ENCODE results near the gene GBE1.

The GBE1 gene

DNA sequence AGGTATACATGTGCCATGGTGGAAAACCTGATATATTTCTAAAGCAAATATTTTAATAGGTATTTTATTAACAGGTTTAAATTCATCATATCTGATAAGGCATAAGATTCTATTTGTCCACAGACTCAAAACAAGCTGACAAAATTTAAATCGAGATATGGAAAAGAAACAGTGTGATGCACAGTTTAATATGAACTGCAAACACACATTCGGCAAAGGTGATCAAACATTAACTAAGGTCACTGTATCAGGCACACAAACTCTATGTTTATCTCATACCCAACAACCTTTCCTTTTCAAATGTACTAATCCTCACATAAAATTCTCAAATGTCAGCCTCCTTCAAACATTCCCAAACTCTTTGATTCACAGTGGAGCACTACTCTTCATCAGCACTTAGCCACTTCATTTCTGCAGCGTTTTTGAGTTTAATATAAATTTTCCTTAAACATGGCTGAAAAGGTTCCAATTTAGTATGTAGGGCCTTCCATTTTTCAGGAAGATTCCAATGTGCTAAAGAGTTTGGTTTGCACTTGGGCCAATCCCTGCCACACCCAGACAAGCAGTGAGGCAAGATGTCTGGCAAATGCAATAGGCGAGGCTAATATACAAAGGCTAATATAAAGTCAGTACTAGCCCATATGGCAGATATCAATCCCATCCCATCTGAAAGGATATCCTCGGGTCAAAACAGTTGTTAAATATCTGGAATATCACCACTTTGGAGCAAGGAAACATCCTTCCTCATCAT lies 84.6 kb downstream of the GBE1 start:
- H3K27me3 Mint-ChIP-seq: no peaks in the 10 kb centered on the region
- H3K27ac Mint-ChIP-seq (ENCODE audit: low read depth): no peak overlapping the region
- H3K4me1 Mint-ChIP-seq: no peaks in the 10 kb centered on the region
- H3K9me3 Mint-ChIP-seq: no peaks in the 10 kb centered on the region
- no peak overlapping the region for H3K4me3 Mint-ChIP-seq
- no peaks in the 10 kb centered on the region for H3K36me3 Mint-ChIP-seq (ENCODE audit: insufficient read depth)
- DNase-seq (ENCODE audit: low spot score in 2 of 2): no peak
- ATAC-seq (replicated peaks; ENCODE audit: extremely low read depth, poor library complexity, severe bottlenecking): no peak

GRCh38 chr3:81674690-81675089 lies 86.8 kb downstream of the GBE1 start:
- no peaks in the 10 kb centered on the region for H3K4me1 Mint-ChIP-seq
- H3K27ac Mint-ChIP-seq (ENCODE audit: low read depth): no peak overlapping the region
- no peaks in the 10 kb centered on the region for H3K36me3 Mint-ChIP-seq (ENCODE audit: insufficient read depth)
- DNase-seq (ENCODE audit: low spot score in 2 of 2) (no peak), ATAC-seq (replicated peaks; ENCODE audit: extremely low read depth, poor library complexity, severe bottlenecking) (no peak)
- H3K4me3 Mint-ChIP-seq: no peak overlapping the region
- H3K27me3 Mint-ChIP-seq: no peaks in the 10 kb centered on the region
- no peaks in the 10 kb centered on the region for H3K9me3 Mint-ChIP-seq

- ATAC-seq (replicated peaks; ENCODE audit: extremely low read depth, poor library complexity, severe bottlenecking) (no peak), DNase-seq (ENCODE audit: low spot score in 2 of 2) (no peak)
- Mint-ChIP-seq H3K36me3 (ENCODE audit: insufficient read depth) (no peaks in the 10 kb centered on the region), H3K27ac (ENCODE audit: low read depth) (no peak overlapping the region), H3K9me3 (no peaks in the 10 kb centered on the region), H3K4me3 (no peak overlapping the region), H3K27me3 (no peaks in the 10 kb centered on the region), H3K4me1 (no peaks in the 10 kb centered on the region)
Observed at GRCh38 chr3:81668283-81668682, 93.2 kb downstream of the GBE1 start.

GRCh38 chr3:81666502-81667121 lies 94.8 kb downstream of the GBE1 start:
- Mint-ChIP-seq H3K4me3 (no peak overlapping the region), H3K4me1 (no peaks in the 10 kb centered on the region), H3K36me3 (ENCODE audit: insufficient read depth) (no peaks in the 10 kb centered on the region), H3K27me3 (no peaks in the 10 kb centered on the region), H3K27ac (ENCODE audit: low read depth) (no peak overlapping the region), H3K9me3 (no peaks in the 10 kb centered on the region)
- no peak for DNase-seq (ENCODE audit: low spot score in 2 of 2)
- no peak for ATAC-seq (replicated peaks; ENCODE audit: extremely low read depth, poor library complexity, severe bottlenecking)

GRCh38 chr3:81663114-81663513 lies 98.3 kb downstream of the GBE1 start:
- H3K27me3 Mint-ChIP-seq: no peaks in the 10 kb centered on the region
- DNase-seq (ENCODE audit: low spot score in 2 of 2) (no peak), ATAC-seq (replicated peaks; ENCODE audit: extremely low read depth, poor library complexity, severe bottlenecking) (no peak)
- no peaks in the 10 kb centered on the region for H3K9me3 Mint-ChIP-seq
- no peak overlapping the region for H3K4me3 Mint-ChIP-seq
- H3K27ac Mint-ChIP-seq (ENCODE audit: low read depth): no peak overlapping the region
- H3K4me1 Mint-ChIP-seq: no peaks in the 10 kb centered on the region
- H3K36me3 Mint-ChIP-seq (ENCODE audit: insufficient read depth): no peaks in the 10 kb centered on the region

DNA sequence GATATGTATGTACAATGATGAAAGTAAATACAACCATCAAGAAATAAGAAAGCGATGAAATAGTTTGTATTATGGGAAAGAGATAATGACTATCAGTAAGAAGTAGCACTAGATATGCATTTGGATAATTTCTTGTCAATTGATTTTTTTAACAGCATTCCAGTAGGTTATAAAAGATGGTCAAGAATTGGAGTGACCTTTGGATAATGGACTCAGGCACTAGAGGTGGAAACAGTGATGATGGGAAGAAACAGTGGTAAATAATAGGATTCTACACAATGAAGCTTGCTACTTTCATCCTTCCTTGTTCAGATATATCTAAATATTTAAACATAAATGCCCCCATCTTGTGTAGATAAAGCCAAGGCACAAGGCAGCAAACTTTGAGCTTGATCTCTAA lies 101.4 kb downstream of the GBE1 start:
- Mint-ChIP-seq H3K4me1 (no peaks in the 10 kb centered on the region), H3K36me3 (ENCODE audit: insufficient read depth) (no peaks in the 10 kb centered on the region), H3K27ac (ENCODE audit: low read depth) (no peak overlapping the region), H3K27me3 (no peaks in the 10 kb centered on the region), H3K9me3 (no peaks in the 10 kb centered on the region), H3K4me3 (no peak overlapping the region)
- no peak for DNase-seq (ENCODE audit: low spot score in 2 of 2)
- ATAC-seq (replicated peaks; ENCODE audit: extremely low read depth, poor library complexity, severe bottlenecking): no peak

- Mint-ChIP-seq H3K36me3 (ENCODE audit: insufficient read depth) (no peaks in the 10 kb centered on the region), H3K4me1 (no peaks in the 10 kb centered on the region), H3K9me3 (no peaks in the 10 kb centered on the region), H3K27ac (ENCODE audit: low read depth) (no peak overlapping the region), H3K27me3 (no peaks in the 10 kb centered on the region), H3K4me3 (no peak overlapping the region)
- ATAC-seq (replicated peaks; ENCODE audit: extremely low read depth, poor library complexity, severe bottlenecking): no peak
- no peak for DNase-seq (ENCODE audit: low spot score in 2 of 2)
Observed at GRCh38 chr3:81658322-81658997, 103.0 kb downstream of the GBE1 start.

DNA sequence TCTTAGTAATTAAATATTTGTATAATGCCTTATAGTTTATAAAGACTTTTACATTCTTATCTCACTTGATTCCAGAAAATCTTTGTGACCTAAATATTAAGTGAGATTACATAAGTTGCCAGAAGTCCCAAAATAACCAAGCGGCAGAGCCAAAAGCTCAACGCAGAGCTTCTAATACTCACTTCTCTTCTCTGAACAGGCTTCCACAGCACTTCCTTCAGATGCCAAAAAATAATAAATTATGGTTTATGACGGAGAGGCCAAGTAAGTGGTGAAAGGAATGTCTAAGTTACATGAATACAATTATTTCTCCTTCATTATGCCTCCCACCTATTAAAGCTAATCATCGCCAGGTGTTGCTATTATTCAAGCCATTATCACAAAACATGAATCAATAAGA lies 110.3 kb downstream of the GBE1 start:
- Mint-ChIP-seq H3K36me3 (ENCODE audit: insufficient read depth) (no peaks in the 10 kb centered on the region), H3K27me3 (no peaks in the 10 kb centered on the region), H3K4me1 (no peaks in the 10 kb centered on the region), H3K9me3 (no peaks in the 10 kb centered on the region), H3K27ac (ENCODE audit: low read depth) (no peak overlapping the region), H3K4me3 (no peak overlapping the region)
- no peak for DNase-seq (ENCODE audit: low spot score in 2 of 2)
- no peak for ATAC-seq (replicated peaks; ENCODE audit: extremely low read depth, poor library complexity, severe bottlenecking)

DNA sequence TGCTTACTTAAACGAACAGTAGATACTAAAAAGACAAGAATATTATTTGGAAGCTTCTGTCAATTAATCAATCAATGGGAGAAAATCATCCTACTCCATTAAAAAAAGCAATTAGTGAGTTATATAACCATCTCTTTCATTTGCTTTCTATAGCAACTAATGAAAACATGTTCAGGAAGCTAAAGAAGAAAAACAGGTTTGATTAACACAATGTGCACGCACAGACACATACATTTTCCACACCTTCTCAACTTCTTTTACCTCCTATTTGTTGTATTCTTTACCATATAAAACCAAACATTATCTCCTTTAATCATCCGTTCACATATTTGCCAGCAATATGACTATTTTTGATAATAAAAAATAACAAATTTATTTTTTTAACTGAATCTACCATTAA lies 111.3 kb downstream of the GBE1 start:
- H3K4me3 Mint-ChIP-seq: no peak overlapping the region
- H3K27me3 Mint-ChIP-seq: no peaks in the 10 kb centered on the region
- no peaks in the 10 kb centered on the region for H3K36me3 Mint-ChIP-seq (ENCODE audit: insufficient read depth)
- H3K27ac Mint-ChIP-seq (ENCODE audit: low read depth): no peak overlapping the region
- H3K9me3 Mint-ChIP-seq: no peaks in the 10 kb centered on the region
- H3K4me1 Mint-ChIP-seq: no peaks in the 10 kb centered on the region
- ATAC-seq (replicated peaks; ENCODE audit: extremely low read depth, poor library complexity, severe bottlenecking) (no peak), DNase-seq (ENCODE audit: low spot score in 2 of 2) (no peak)

DNA sequence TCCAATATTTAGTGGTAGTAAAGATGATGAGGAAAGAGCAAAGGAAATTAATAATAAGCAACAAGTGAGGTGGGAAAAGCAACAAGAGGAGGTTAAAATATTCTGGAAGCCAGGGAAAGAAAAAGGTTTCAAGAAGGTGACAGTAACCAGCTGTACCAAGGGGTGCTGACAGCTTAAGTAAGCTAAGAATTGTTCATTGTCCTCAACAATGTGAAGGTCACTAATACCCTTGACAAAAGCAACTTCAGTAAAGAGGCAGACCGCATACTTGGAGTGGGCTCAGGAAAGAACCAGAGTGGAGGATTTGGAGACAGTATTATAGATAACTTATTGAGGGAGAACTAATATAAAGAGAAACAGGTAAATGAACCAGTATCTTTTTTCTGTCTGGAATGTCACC lies 116.2 kb downstream of the GBE1 start:
- H3K36me3 Mint-ChIP-seq (ENCODE audit: insufficient read depth): no peaks in the 10 kb centered on the region

GRCh38 chr3:81643721-81644120 lies 117.7 kb downstream of the GBE1 start:
- H3K4me3 Mint-ChIP-seq: no peak overlapping the region
- H3K27me3 Mint-ChIP-seq: no peaks in the 10 kb centered on the region
- no peaks in the 10 kb centered on the region for H3K4me1 Mint-ChIP-seq
- no peaks in the 10 kb centered on the region for H3K9me3 Mint-ChIP-seq
- H3K27ac Mint-ChIP-seq (ENCODE audit: low read depth): no peak overlapping the region
- no peaks in the 10 kb centered on the region for H3K36me3 Mint-ChIP-seq (ENCODE audit: insufficient read depth)
- ATAC-seq (replicated peaks; ENCODE audit: extremely low read depth, poor library complexity, severe bottlenecking) (no peak), DNase-seq (ENCODE audit: low spot score in 2 of 2) (no peak)

More for the DNA sequence above, 116.2 kb downstream of the GBE1 start:
- H3K27me3 Mint-ChIP-seq: no peaks in the 10 kb centered on the region
- H3K9me3 Mint-ChIP-seq: no peaks in the 10 kb centered on the region
- no peaks in the 10 kb centered on the region for H3K4me1 Mint-ChIP-seq
- DNase-seq (ENCODE audit: low spot score in 2 of 2) (no peak), ATAC-seq (replicated peaks; ENCODE audit: extremely low read depth, poor library complexity, severe bottlenecking) (no peak)
- no peak overlapping the region for H3K27ac Mint-ChIP-seq (ENCODE audit: low read depth)
- no peak overlapping the region for H3K4me3 Mint-ChIP-seq

DNA sequence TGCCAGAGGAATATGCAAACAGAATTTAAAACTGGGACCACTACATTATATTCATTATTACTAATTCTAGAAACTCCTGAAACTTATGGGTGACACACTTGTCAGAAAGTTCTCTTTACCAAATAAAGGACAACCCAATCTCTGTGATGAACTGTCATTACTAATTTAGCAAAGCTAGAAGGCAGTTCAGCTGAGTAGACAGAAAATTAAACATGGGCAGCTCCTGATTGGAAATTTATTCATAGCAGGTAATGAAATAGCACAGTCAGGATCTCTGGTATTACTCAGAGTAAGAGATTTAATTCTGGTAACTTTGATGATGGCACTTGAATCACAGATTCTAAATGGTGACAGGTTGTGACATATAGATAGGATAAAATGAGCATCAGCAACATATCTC lies 123.0 kb downstream of the GBE1 start:
- Mint-ChIP-seq H3K27ac (ENCODE audit: low read depth) (no peak overlapping the region), H3K27me3 (no peaks in the 10 kb centered on the region), H3K4me1 (no peaks in the 10 kb centered on the region), H3K36me3 (ENCODE audit: insufficient read depth) (no peaks in the 10 kb centered on the region), H3K9me3 (no peaks in the 10 kb centered on the region), H3K4me3 (no peak overlapping the region)
- ATAC-seq (replicated peaks; ENCODE audit: extremely low read depth, poor library complexity, severe bottlenecking) (no peak), DNase-seq (ENCODE audit: low spot score in 2 of 2) (no peak)

- Mint-ChIP-seq H3K4me1 (no peaks in the 10 kb centered on the region), H3K27me3 (no peaks in the 10 kb centered on the region), H3K4me3 (no peak overlapping the region), H3K27ac (ENCODE audit: low read depth) (no peak overlapping the region), H3K9me3 (no peaks in the 10 kb centered on the region), H3K36me3 (ENCODE audit: insufficient read depth) (no peaks in the 10 kb centered on the region)
- no peak for DNase-seq (ENCODE audit: low spot score in 2 of 2)
- ATAC-seq (replicated peaks; ENCODE audit: extremely low read depth, poor library complexity, severe bottlenecking): no peak
Observed at GRCh38 chr3:81632659-81633058, 128.8 kb downstream of the GBE1 start.
